ENCODE measurements around the gene TGM3. TPM values are rescaled to one million over a fixed set of nuclear protein-coding genes. Genes with fewer than 3 reads are reported as not detected.

Gene TGM3
- total RNA-seq, 1 donor from 2014 or later: not detected

DNA sequence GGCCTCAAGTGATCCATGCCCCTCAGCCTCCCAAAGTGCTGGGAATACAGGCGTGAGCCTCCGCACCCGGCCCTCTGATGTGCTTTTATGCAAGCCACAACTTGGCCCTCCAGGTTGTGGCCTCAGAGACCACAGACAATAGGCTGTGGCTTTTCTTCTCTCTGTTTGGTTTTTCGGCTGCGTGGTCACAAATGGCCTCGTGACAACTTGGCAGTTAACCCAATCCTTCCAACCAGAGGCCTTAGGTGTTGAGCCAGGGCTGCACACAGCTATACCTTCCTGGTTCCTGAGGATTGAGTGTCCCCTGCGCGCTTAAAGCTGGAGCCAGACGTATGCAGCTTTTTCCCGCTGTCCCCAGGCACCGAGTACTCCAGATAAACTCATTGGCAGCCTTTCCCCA, 6.3 kb upstream of the TGM3 start:
- H3K27ac Mint-ChIP-seq (ENCODE audit: unreplicated experiment): no peak overlapping the region
- no peaks in the 10 kb centered on the region for H3K9me3 Mint-ChIP-seq (ENCODE audit: unreplicated experiment)
- H3K36me3 Mint-ChIP-seq (ENCODE audit: low read depth, unreplicated experiment): no peaks in the 10 kb centered on the region
- peak; percentile 12 for DNase-seq (ENCODE audit: low spot score)
- H3K4me1 Mint-ChIP-seq (ENCODE audit: unreplicated experiment): peaks cover 10% of the 10 kb centered on the region
- no peak overlapping the region for H3K4me3 Mint-ChIP-seq (ENCODE audit: unreplicated experiment)
- no peak for TF ChIP-seq CTCF (IDR thresholded peaks at IDR 0.05; ENCODE audit: unreplicated experiment)
- H3K27me3 Mint-ChIP-seq (ENCODE audit: unreplicated experiment): peaks cover 4% of the 10 kb centered on the region

GRCh38 chr20:2290486-2290885, 5.3 kb upstream of the TGM3 start:
- no peaks in the 10 kb centered on the region for H3K36me3 Mint-ChIP-seq (ENCODE audit: low read depth, unreplicated experiment)
- TF ChIP-seq CTCF (IDR thresholded peaks at IDR 0.05; ENCODE audit: unreplicated experiment): no peak
- H3K4me1 Mint-ChIP-seq (ENCODE audit: unreplicated experiment): peaks cover 5% of the 10 kb centered on the region
- no peak overlapping the region for H3K4me3 Mint-ChIP-seq (ENCODE audit: unreplicated experiment)
- H3K9me3 Mint-ChIP-seq (ENCODE audit: unreplicated experiment): no peaks in the 10 kb centered on the region
- H3K27ac Mint-ChIP-seq (ENCODE audit: unreplicated experiment): no peak overlapping the region
- DNase-seq (ENCODE audit: low spot score): no peak
- H3K27me3 Mint-ChIP-seq (ENCODE audit: unreplicated experiment): peaks cover 4% of the 10 kb centered on the region

DNA sequence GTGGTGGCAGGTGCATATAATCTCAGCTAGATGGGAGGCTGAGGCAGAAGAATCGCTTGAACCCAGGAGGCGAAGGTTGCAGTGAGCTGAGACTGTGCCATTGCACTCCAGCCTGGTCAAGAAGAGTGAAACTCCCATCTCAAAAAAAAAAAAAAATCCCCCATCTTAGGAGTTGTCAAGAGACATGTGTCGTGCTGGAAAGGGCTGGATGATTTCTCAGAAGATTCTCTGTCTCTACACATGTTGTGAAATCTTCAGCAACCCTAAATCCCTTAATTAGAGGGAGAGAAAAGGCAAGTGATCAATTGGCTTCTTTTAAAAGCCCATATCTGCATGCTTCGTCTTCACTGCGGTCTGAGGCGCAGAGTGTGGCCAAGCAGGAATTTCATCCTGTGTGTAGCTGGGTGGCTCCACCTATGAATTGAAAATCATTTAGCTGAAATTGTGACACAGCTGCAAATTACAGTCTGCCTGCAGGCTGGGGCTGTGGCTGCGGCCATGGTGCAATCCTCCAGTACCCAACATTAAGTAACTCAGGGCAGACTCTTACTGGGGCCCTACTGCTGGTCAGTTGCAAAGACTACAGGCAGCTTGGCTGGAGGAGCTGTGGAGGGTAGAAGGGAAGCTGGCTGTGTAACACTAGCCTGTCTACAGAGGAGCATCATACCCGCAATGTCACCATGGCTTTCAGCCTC, 3.2 kb upstream of the TGM3 start:
- H3K36me3 Mint-ChIP-seq (ENCODE audit: low read depth, unreplicated experiment): no peaks in the 10 kb centered on the region
- peaks cover 5% of the 10 kb centered on the region for H3K4me1 Mint-ChIP-seq (ENCODE audit: unreplicated experiment)
- no peak overlapping the region for H3K4me3 Mint-ChIP-seq (ENCODE audit: unreplicated experiment)
- no peak for TF ChIP-seq CTCF (IDR thresholded peaks at IDR 0.05; ENCODE audit: unreplicated experiment)
- peaks cover 4% of the 10 kb centered on the region for H3K27me3 Mint-ChIP-seq (ENCODE audit: unreplicated experiment)
- no peaks in the 10 kb centered on the region for H3K9me3 Mint-ChIP-seq (ENCODE audit: unreplicated experiment)
- H3K27ac Mint-ChIP-seq (ENCODE audit: unreplicated experiment): no peak overlapping the region
- no peak for DNase-seq (ENCODE audit: low spot score)

GRCh38 chr20:2293486-2293885, 2.3 kb upstream of the TGM3 start:
- DNase-seq (ENCODE audit: low spot score): no peak
- H3K4me3 Mint-ChIP-seq (ENCODE audit: unreplicated experiment): no peak overlapping the region
- peaks cover 5% of the 10 kb centered on the region for H3K4me1 Mint-ChIP-seq (ENCODE audit: unreplicated experiment)
- H3K9me3 Mint-ChIP-seq (ENCODE audit: unreplicated experiment): no peaks in the 10 kb centered on the region
- no peaks in the 10 kb centered on the region for H3K36me3 Mint-ChIP-seq (ENCODE audit: low read depth, unreplicated experiment)
- H3K27ac Mint-ChIP-seq (ENCODE audit: unreplicated experiment): no peak overlapping the region
- H3K27me3 Mint-ChIP-seq (ENCODE audit: unreplicated experiment): peaks cover 4% of the 10 kb centered on the region
- no peak for TF ChIP-seq CTCF (IDR thresholded peaks at IDR 0.05; ENCODE audit: unreplicated experiment)

DNA sequence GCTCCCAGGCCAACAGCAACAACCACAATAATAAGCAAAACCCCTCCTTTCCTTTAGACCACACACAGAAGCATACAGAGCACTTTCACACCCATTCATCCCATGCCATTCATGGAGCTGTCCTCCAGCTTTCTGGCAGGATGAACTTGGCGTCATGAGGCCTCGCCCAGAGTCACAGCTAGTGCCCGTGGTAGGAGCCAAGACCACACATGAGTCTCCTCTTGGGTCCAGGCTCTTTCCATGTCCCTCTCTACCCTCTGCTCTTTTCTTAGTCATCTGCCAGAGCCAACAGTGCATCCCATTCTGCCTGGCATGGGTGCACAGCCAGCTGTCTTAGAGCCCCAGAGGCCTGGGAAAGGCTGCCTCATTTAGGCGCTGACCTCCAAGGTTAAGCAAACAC, 1.8 kb upstream of the TGM3 start:
- DNase-seq (ENCODE audit: low spot score): no peak
- peaks cover 5% of the 10 kb centered on the region for H3K4me1 Mint-ChIP-seq (ENCODE audit: unreplicated experiment)
- H3K27ac Mint-ChIP-seq (ENCODE audit: unreplicated experiment): no peak overlapping the region
- no peaks in the 10 kb centered on the region for H3K36me3 Mint-ChIP-seq (ENCODE audit: low read depth, unreplicated experiment)
- TF ChIP-seq CTCF (IDR thresholded peaks at IDR 0.05; ENCODE audit: unreplicated experiment): no peak
- no peak overlapping the region for H3K4me3 Mint-ChIP-seq (ENCODE audit: unreplicated experiment)
- H3K9me3 Mint-ChIP-seq (ENCODE audit: unreplicated experiment): no peaks in the 10 kb centered on the region
- peaks cover 7% of the 10 kb centered on the region for H3K27me3 Mint-ChIP-seq (ENCODE audit: unreplicated experiment)
